Neuronal stem cell (in vitro differentiated cells): ENCODE measurements around the gene DCAF15. TPM values are rescaled to one million over a fixed set of nuclear protein-coding genes. Genes with fewer than 3 reads are reported as not detected.

Source experiments
- DNase-seq: peaks from one replicate; pipeline ENCODE4 v3.0.0-alpha.2; 2013; ENCODE audit warnings: low spot score
- H2AFZ ChIP-seq: one replicate; pipeline ENCODE4 v1.6.1; 2013; ENCODE audit warnings: mild to moderate bottlenecking, low read length, inconsistent platforms
- H2AK5ac ChIP-seq: 2 replicates; pipeline ENCODE4 v1.6.1; 2013; ENCODE audit warnings: low read depth, mild to moderate bottlenecking, inconsistent platforms, low read length, moderate library complexity, mixed read lengths
- H2BK120ac ChIP-seq: 2 replicates; pipeline ENCODE4 v1.6.1; 2013; ENCODE audit warnings: low read depth, mild to moderate bottlenecking, inconsistent platforms, low read length, moderate library complexity, mixed read lengths
- H2BK12ac ChIP-seq: one replicate; pipeline ENCODE4 v1.6.1; 2013; ENCODE audit warnings: low read length, inconsistent platforms
- H2BK15ac ChIP-seq: 2 replicates; pipeline ENCODE4 v1.6.1; 2013; ENCODE audit warnings: mild to moderate bottlenecking, low read length, inconsistent platforms, mixed read lengths
- H2BK5ac ChIP-seq: one replicate; pipeline ENCODE4 v1.6.1; 2013; ENCODE audit warnings: inconsistent platforms, mild to moderate bottlenecking, low read length, moderate library complexity
- H3K14ac ChIP-seq: one replicate; pipeline ENCODE4 v1.6.1; 2013; ENCODE audit warnings: low read length, inconsistent platforms
- H3K18ac ChIP-seq: 2 replicates; pipeline ENCODE4 v1.6.1; 2013; ENCODE audit warnings: low read length, inconsistent platforms
- H3K23ac ChIP-seq: 2 replicates; pipeline ENCODE4 v1.6.1; 2013; ENCODE audit warnings: low read depth, mild to moderate bottlenecking, mixed read lengths, low read length, inconsistent platforms; ENCODE audit not compliant: poor library complexity
- H3K27ac ChIP-seq: replicated peaks from 3 replicates; pipeline ENCODE4 v1.5.1; 2013; ENCODE audit warnings: low read length, inconsistent platforms
- H3K27me3 ChIP-seq, 3 experiments: 2 replicates each; pipeline ENCODE4 v1.6.1; 2013; ENCODE audit warnings: low read length in 3 of 3, mild to moderate bottlenecking in 2 of 3, inconsistent platforms in 1 of 3, low read depth in 1 of 3, mixed read lengths in 1 of 3, moderate library complexity in 1 of 3; ENCODE audit not compliant: control insufficient read depth in 3 of 3, insufficient read depth in 3 of 3
- H3K36me3 ChIP-seq, 2 donors: replicated peaks in 1 of 2; 2 replicates each; pipeline ENCODE4 v1.6.1; 2013; ENCODE audit warnings: low read length in 2 of 2; ENCODE audit not compliant: control insufficient read depth in 2 of 2, insufficient read depth in 2 of 2
- H3K4ac ChIP-seq: 2 replicates; pipeline ENCODE4 v1.6.1; 2013; ENCODE audit warnings: inconsistent platforms, mild to moderate bottlenecking, low read length, moderate library complexity
- H3K4me1 ChIP-seq, 2 donors: 1 replicate in 1 of 2; 2 replicates in 1 of 2; pipeline ENCODE4 v1.6.1; 2013; ENCODE audit warnings: low read length in 2 of 2, low read depth in 1 of 2; ENCODE audit not compliant: control insufficient read depth in 2 of 2, insufficient read depth in 1 of 2
- H3K4me2 ChIP-seq: one replicate; pipeline ENCODE4 v1.6.1; 2013; ENCODE audit warnings: mild to moderate bottlenecking, low read length, inconsistent platforms; ENCODE audit not compliant: insufficient read depth, poor library complexity, severe bottlenecking
- H3K4me3 ChIP-seq, 2 donors: 2 replicates each; pipeline ENCODE4 v1.5.1; 2013; ENCODE audit warnings: low read length in 2 of 2, mild to moderate bottlenecking in 2 of 2, inconsistent platforms in 1 of 2, moderate library complexity in 1 of 2
- H3K79me1 ChIP-seq: one replicate; pipeline ENCODE4 v1.6.1; 2013; ENCODE audit warnings: low read depth, mild to moderate bottlenecking, inconsistent platforms, low read length, moderate library complexity
- H3K9ac ChIP-seq: one replicate; pipeline ENCODE4 v1.6.1; 2013; ENCODE audit warnings: mild to moderate bottlenecking, low read depth, low read length, inconsistent platforms; ENCODE audit not compliant: poor library complexity
- H3K9me3 ChIP-seq, 2 donors: replicated peaks in 1 of 2; 2 replicates each; pipeline versions ENCODE3 to v1.6.1; 2013; ENCODE audit warnings: low read length in 2 of 2, mild to moderate bottlenecking in 2 of 2, inconsistent platforms in 1 of 2, low read depth in 1 of 2, mixed read lengths in 1 of 2, moderate library complexity in 1 of 2; ENCODE audit not compliant: control insufficient read depth in 2 of 2, insufficient read depth in 1 of 2
- H4K8ac ChIP-seq: one replicate; pipeline ENCODE4 v1.6.1; 2013; ENCODE audit warnings: low read depth, mild to moderate bottlenecking, inconsistent platforms, low read length, moderate library complexity
- H4K91ac ChIP-seq: one replicate; pipeline ENCODE4 v1.6.1; 2013; ENCODE audit warnings: low read length, low read depth, mild to moderate bottlenecking, inconsistent platforms; ENCODE audit not compliant: poor library complexity
- WGBS, 2 donors: extraction: QIAGEN DNeasy Blood & Tissue Kit; methylation state at CpG; one replicate each; pipeline ENCODE4 v1.1.7; 2013; ENCODE audit warnings: missing lambda C conversion rate in 2 of 2, mixed read lengths in 1 of 2; ENCODE audit not compliant: insufficient read length in 2 of 2, insufficient replicate concordance in 1 of 2; ENCODE audit errors: extremely low coverage in 2 of 2; 5-methylcytosine and 5-hydroxymethylcytosine counted together
- polyA plus RNA-seq, 2 experiments: library from polyadenylated mRNA; stranded (reverse); fragments of 200-250 nt; gene quantifications; one replicate each; pipeline ENCODE4 v1.2.3, GENCODE V29; 2013

Gene DCAF15, protein sequence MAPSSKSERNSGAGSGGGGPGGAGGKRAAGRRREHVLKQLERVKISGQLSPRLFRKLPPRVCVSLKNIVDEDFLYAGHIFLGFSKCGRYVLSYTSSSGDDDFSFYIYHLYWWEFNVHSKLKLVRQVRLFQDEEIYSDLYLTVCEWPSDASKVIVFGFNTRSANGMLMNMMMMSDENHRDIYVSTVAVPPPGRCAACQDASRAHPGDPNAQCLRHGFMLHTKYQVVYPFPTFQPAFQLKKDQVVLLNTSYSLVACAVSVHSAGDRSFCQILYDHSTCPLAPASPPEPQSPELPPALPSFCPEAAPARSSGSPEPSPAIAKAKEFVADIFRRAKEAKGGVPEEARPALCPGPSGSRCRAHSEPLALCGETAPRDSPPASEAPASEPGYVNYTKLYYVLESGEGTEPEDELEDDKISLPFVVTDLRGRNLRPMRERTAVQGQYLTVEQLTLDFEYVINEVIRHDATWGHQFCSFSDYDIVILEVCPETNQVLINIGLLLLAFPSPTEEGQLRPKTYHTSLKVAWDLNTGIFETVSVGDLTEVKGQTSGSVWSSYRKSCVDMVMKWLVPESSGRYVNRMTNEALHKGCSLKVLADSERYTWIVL
- 44.9 TPM for polyA plus RNA-seq (2013, experiment 1 of 2)
- polyA plus RNA-seq (2013, experiment 2 of 2): 44.2 TPM

DNA sequence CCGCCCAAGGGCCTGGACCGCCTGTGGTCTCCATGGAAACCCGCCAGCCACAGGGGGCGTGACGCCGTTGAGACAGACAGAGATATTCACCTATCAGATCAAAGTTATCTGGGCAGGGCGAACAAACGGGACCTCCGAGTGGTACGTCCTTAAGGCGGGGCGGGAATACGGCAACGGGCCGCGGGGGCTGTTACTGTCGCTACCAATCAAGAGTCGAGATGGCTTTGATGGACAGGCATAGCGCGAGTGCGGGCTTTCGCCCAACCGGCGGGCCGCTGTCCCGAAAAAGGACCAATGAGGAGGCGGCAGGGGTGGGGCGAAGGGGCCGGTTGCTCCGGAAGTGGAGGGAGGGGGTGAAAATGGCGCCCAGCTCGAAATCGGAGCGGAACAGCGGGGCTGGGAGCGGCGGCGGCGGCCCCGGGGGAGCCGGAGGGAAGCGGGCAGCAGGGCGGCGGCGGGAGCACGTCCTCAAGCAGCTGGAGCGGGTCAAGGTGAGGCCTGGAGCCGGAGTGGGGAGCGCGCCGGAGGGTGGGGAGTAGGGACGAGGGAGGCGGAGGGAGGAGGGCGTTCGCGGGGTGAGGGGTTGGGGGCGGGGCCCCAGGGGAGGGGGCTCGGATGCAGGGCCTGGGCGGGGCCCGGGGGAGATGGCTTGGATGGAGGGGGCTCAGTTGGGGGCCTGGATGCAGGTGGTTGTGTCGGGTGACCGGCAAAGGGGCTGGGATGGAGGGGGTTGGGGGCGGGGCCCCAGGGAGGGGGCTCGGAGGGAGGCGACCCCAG lies at the start of gene DCAF15:
DCAF15 (plus strand) TSS at position 356 of the 777 bp plus-strand sequence; CDS start at position 360, 4 bp downstream.
- peak; percentile 99 for DNase-seq
- peak within 1 kb of the TSS; percentile 99 for H3K9ac ChIP-seq
- H3K27me3 ChIP-seq: no peaks in the 10 kb centered on the region
- no peaks in the 10 kb centered on the region for H3K9me3 ChIP-seq
- H3K4me3 ChIP-seq: peak within 1 kb of the TSS; percentile 65 to 92
- H4K91ac ChIP-seq: peak within 1 kb of the TSS; percentile 99
- H2AK5ac ChIP-seq: no peak within 1 kb of the TSS
- peak within 1 kb of the TSS; percentile 98 for H3K27ac ChIP-seq
- H3K18ac ChIP-seq: peak within 1 kb of the TSS; percentile 100
- peak within 1 kb of the TSS; percentile 82 for H4K8ac ChIP-seq
- H2BK15ac ChIP-seq: peak within 1 kb of the TSS; percentile 81
- H3K4me2 ChIP-seq: peak within 1 kb of the TSS; percentile 87
- H3K14ac ChIP-seq: peak within 1 kb of the TSS; percentile 98
- H3K79me1 ChIP-seq: peaks cover 27% of the 10 kb centered on the region
- H3K36me3 ChIP-seq: peaks cover 23 to 36% of the 10 kb centered on the region in 2 donors
- no CpG with 5 or more reads among the region's 65 CpGs for WGBS, 2 donors
- H2BK120ac ChIP-seq: peak within 1 kb of the TSS; percentile 100
- H2AFZ ChIP-seq: peak within 1 kb of the TSS; percentile 96
- H2BK5ac ChIP-seq: peak within 1 kb of the TSS; percentile 98
- H3K4me1 ChIP-seq: peaks cover 4 to 9% of the 10 kb centered on the region in 2 donors
- H3K23ac ChIP-seq: peak within 1 kb of the TSS; percentile 100
- no peak within 1 kb of the TSS for H3K4ac ChIP-seq
- H2BK12ac ChIP-seq: no peak within 1 kb of the TSS

DNA sequence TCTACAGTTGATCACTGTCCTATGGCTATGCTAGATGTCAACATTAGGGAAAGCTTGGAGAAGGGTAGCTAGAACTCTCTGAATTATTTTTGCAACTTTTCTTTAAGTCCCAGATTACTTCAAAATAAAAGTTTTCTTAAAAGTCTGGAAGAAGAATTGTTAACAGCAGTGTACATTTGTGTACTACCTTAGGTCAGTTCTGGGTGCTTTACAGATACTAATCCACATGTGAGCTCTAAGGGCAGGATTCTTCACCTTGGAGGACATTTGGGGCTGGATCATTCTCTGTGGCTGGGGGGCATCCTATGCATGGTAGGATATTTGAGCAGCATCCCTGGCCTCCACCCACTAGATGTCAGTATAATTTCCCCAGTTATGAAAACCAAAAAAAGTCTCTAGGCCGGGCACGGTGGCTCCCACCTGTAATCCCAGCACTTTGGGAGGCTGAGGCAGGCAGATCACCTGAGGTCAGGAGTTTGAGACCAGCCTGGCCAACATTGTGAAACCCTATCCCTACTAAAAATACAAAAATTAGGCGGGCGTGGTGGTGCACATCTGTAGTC lies 49.2 kb upstream of the DCAF15 start:
- DNase-seq: no peak
- Histone ChIP-seq H3K27me3 (no peaks in the 10 kb centered on the region), H3K4ac (no peak overlapping the region), H3K4me3 (no peak overlapping the region), H2AFZ (no peak overlapping the region), H3K4me2 (no peak overlapping the region), H3K23ac (no peak overlapping the region), H3K36me3 (no peaks in the 10 kb centered on the region), H2AK5ac (no peak overlapping the region), H3K79me1 (no peaks in the 10 kb centered on the region), H2BK120ac (no peak overlapping the region), H4K8ac (no peak overlapping the region), H3K27ac (no peak overlapping the region), H3K9me3 (no peaks in the 10 kb centered on the region), H2BK12ac (no peak overlapping the region), H2BK5ac (no peak overlapping the region), H3K9ac (no peak overlapping the region), H2BK15ac (no peak overlapping the region), H3K14ac (no peak overlapping the region), H3K4me1 (peaks cover 5% of the 10 kb centered on the region in 2 donors), H4K91ac (no peak overlapping the region), H3K18ac (no peak overlapping the region)
- WGBS, 2 donors: no CpG with 5 or more reads among the region's 4 CpGs

DNA sequence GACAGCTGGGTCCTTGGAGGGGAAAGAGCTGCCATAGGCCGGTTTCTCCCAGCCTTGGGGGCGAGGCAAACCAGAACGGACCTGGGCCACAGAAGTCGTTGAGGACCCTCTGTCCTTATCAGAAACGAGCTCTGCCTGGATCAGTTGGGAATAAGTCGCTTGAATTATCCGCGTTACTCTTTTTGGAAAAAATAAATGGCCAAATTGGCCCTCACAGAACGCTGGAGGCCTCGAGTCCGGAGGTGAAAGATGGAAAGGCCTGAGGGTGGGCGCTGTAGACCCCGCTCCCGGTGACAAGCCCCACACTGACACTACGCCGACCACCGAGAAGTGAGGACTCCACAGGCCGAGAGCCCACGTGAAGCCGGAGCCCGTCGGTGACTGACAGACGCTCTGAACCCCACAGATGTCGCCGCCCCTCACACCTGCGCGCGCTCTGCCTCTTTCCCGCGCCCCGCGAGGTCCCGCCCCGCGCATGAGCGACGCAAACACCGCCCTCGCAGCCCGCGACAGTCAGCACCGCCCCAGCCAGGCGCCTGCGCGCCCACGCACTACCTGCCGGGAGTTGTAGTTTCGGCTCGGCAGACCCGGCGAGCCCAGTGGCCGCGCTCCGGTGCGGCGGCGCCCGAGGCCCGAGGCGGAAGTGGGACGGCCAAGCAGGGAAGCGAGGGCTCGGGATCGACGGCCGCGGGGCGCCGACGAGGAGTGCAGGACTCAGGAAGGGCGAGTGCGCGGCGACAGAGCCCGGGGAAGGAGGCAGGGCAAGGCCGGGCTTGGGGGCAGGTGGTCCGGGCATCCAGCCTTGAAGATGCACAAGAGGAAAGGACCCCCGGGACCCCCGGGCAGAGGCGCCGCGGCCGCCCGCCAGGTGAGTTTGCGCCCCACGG lies 46.4 kb upstream of the DCAF15 start, which contains the start of the genes BRME1 and CC2D1A:
BRME1 (minus strand) TSS at position 484 of the 887 bp plus-strand sequence. CDS start 1,225 bp downstream, outside the sequence.
CC2D1A (plus strand) TSS at position 568 of the 887 bp plus-strand sequence; CDS start at position 809, 241 bp downstream.
- H2BK12ac ChIP-seq: no peak within 1 kb of the TSS
- H3K4me2 ChIP-seq: peak within 1 kb of the TSS; percentile 78
- peak within 1 kb of the TSS; percentile 90 for H3K14ac ChIP-seq
- peak within 1 kb of the TSS; percentile 98 for H2AFZ ChIP-seq
- peak within 1 kb of the TSS; percentile 19 for H4K8ac ChIP-seq
- no peak within 1 kb of the TSS for H3K4ac ChIP-seq
- peak within 1 kb of the TSS; percentile 71 for H2AK5ac ChIP-seq
- H3K27me3 ChIP-seq: no peaks in the 10 kb centered on the region
- peak within 1 kb of the TSS; percentile 97 for H3K18ac ChIP-seq
- peak; percentile 71 for DNase-seq
- no peak within 1 kb of the TSS for H2BK120ac ChIP-seq
- H3K9me3 ChIP-seq: peaks cover 0 to 2% of the 10 kb centered on the region in 2 donors
- H3K4me1 ChIP-seq: peaks cover 5% of the 10 kb centered on the region in 2 donors
- H3K9ac ChIP-seq: peak within 1 kb of the TSS; percentile 93
- H2BK5ac ChIP-seq: peak within 1 kb of the TSS; percentile 75
- H3K36me3 ChIP-seq: peaks cover 6 to 13% of the 10 kb centered on the region in 2 donors
- H4K91ac ChIP-seq: no peak within 1 kb of the TSS
- no peak within 1 kb of the TSS for H3K27ac ChIP-seq
- peak within 1 kb of the TSS; percentile 75 for H3K23ac ChIP-seq
- no peaks in the 10 kb centered on the region for H3K79me1 ChIP-seq
- H2BK15ac ChIP-seq: peak within 1 kb of the TSS; percentile 93
- peak within 1 kb of the TSS; percentile 96 for H3K4me3 ChIP-seq
- WGBS, 2 donors: no CpG with 5 or more reads among the region's 86 CpGs
